IPS-18c (cell line): ENCODE measurements around the gene MPP1.
A peak's percentile ranks its signal among the peaks of the same experiment; 100 is the strongest.
"Not testable (repeated sequence)": the region's sequence is repeated elsewhere in the genome, so short reads cannot be mapped to it uniquely, and the experiment has no call there.

ENCODE experiments used
- H3K4me3 ChIP-seq: 2 replicates; pipeline ENCODE4 v1.7.0; 2013; ENCODE audit warnings: low read depth, mild to moderate bottlenecking, low read length, moderate library complexity; ENCODE audit not compliant: insufficient read depth
- H3K9me3 ChIP-seq: one replicate; pipeline ENCODE4 v1.6.1; 2013; ENCODE audit warnings: mild to moderate bottlenecking, low read length, moderate library complexity; ENCODE audit not compliant: control insufficient read depth, insufficient read depth

The MPP1 gene

DNA sequence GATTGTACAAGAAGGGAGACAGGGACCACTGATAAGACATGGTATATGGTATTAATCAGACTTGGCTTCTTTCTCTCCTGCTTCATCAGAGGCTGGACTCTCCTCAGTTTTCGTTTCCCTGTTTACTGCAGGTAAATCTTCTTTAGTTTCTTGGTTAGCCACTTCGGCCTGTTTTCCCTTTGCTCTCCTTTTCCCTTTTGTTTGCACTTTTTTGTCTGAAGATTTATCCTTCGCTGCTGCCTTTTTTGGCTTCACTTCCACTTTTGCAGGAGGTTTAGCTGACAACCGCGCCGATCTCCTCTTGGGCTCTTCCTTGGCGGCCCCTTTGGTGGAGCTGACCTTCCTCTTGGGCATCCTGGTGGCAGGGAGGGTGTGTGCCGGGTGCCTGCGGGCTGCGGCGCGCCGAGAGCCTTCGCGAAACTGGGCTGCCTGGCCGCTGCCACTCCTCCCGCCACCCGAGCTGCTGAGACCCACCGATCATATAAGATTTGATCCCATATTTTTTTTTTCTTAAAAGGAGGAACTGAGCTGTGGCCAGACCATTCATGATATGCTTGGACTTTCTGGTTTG is 11.8 kb upstream of the MPP1 start:
- H3K9me3 ChIP-seq, H3K4me3 ChIP-seq: not testable (repeated sequence)

DNA sequence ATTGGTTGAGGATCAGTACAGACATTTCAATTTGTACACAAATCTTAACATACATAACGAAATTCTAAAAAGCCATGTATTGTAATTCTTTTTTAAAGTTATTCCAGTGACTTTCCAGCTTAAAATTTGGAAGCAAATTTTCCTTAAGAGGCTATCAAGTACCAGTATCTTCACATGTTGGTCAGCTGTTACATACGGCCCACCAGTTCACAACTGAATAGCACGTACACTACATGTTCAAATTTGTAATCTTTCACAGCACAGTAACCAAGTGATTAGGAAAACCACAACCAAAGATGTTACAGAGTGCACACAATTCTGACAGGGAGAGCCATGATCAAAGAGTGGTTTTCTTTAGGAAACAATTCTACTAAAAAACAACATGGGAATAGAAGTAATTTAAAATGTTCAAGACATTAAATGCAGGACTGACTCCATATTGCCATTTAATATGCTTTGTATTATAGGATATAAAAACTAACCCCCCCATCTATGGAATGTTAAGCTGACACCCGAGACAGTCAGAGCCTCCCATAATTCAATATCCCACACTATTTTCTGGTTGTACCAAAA is 11.1 kb upstream of the MPP1 start:
- H3K4me3 ChIP-seq, H3K9me3 ChIP-seq: not testable (repeated sequence)

- Histone ChIP-seq H3K4me3 (no peak overlapping the region), H3K9me3 (peaks cover 5% of the 10 kb centered on the region)
Observed at GRCh38 chrX:154815274-154815818, 10.1 kb upstream of the MPP1 start.

DNA sequence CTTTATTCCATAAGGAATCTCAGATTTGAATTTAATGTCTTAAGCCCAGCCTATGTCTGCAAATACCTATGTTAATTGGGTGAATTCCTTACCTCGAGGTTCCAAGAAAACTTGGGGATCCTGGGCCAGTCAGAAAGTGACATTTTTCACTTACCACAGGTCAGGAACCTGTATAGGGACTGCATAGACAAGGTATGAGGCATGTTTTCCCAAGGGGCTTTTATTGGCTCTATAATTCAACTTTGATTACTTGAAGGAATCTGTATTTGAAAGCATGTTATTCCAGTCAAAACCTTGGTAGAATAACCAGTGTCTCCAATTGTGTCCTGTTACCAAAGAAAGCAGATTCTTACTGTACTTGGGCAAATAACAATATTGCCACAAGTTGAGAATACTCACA is 8.5 kb upstream of the MPP1 start:
- no peak overlapping the region for H3K4me3 ChIP-seq
- peaks cover 5% of the 10 kb centered on the region for H3K9me3 ChIP-seq

- no peak overlapping the region for H3K4me3 ChIP-seq
- peaks cover 5% of the 10 kb centered on the region for H3K9me3 ChIP-seq
Observed at GRCh38 chrX:154812341-154813101, 7.2 kb upstream of the MPP1 start.

- H3K9me3 ChIP-seq = peaks cover 6% of the 10 kb centered on the region
- no peak overlapping the region for H3K4me3 ChIP-seq
Observed at GRCh38 chrX:154809939-154810665, 4.8 kb upstream of the MPP1 start.

- Histone ChIP-seq H3K9me3 (peaks cover 13% of the 10 kb centered on the region), H3K4me3 (no peak overlapping the region)
Observed at GRCh38 chrX:154806837-154807501, 1.7 kb upstream of the MPP1 start.

GRCh38 chrX:154805696-154806091 is 409 bp upstream of the MPP1 start:
- Histone ChIP-seq H3K9me3 (peaks cover 10% of the 10 kb centered on the region), H3K4me3 (peak overlapping the region; percentile 61)

GRCh38 chrX:154804261-154804956 is 876 bp downstream of the MPP1 start:
- Histone ChIP-seq H3K4me3 (peak overlapping the region; percentile 61), H3K9me3 (peaks cover 10% of the 10 kb centered on the region)

DNA sequence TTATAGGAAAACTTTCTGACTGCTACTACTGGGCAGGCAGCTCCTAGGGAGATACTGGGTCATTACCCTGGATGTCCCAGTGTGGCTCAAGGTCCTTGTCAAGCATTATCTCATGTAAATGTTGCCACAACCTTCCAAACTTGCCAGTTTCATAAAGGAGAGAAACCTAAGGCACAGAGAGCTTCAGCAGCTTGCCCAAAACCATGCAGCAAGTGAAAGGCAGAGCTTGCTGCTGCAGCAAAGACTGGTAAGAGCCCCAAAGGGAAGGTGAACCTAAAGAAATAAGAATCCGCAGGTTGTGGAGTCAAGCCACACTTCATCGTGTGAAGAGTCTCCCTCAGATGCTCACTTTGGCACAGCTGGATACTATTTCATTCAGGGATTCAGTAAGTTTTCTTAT is 2.3 kb downstream of the MPP1 start:
- Histone ChIP-seq H3K9me3 (peaks cover 10% of the 10 kb centered on the region), H3K4me3 (no peak overlapping the region)

DNA sequence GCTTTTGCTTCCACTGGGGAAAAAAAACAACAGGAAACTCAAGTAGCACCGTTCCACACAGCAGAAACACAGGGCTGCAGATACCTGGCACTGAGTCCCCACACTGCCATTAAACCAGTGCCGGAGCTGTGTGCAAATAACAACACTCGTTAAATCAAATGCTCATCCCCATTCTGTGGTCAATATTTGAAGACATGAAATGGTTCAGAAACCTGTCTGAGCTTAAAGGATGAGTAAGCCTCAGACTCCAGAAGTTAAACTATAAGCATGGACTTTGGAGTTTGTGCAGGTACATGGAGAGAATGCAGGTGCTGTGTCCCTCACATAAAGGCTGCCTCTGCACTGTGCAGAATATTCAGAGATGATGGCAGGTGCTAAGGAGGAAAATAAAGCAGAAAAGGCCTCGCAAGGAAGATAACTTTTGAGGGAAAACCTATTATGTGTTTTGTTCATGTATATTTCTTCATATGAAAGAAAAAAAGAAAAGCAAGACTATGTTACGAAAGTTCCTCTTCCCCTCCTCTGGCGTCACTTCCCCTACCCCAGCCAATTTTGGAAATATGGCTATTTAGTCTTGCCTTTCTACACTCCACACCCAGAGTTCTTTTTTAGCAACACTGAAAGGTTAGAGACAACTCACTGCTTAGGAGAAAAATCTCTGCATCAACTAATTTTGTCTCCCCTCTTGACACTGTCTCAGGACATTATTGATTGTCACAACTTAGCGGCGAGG is 4.6 kb downstream of the MPP1 start:
- no peak overlapping the region for H3K4me3 ChIP-seq

DNA sequence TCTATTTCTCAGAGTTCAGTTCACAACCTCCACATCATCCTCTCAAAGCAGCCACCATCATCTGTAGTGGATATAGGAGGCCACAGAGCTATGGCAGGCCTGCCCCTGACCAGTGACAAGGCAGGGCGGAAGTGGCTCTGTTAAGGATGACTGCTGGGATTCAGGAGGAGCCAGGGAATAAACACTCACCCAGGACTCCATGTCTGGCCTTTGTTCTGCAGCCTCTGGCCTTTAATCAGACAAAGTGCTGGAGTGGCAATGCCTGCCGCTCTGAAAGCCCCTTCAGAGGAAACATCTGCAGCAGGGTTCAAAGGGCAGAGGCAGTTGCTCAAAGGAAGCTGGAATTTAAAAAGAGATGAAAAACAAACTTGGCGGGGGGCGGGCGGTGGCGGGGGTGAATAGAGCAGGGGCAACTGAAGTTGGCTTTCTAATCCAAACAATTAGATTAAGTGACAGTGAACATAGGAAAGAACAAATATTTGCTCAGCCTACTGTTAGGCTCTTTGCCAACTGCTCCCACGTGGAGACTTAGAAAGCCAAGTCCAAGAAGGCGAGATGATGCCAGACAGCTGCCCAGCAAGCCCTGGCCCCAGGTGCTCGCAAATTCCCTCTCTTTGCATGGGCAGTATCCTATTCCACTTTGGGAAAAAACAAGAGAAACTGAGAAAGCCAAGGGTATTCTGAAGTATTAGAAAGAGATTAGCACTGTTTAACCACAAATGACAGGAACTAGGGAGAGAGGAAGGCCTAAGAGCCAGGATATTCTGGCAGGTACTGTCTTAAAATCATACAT is 5.5 kb downstream of the MPP1 start:
- H3K9me3 ChIP-seq = peaks cover 7% of the 10 kb centered on the region
- no peak overlapping the region; the same call in 1 of the 2 replicates for H3K4me3 ChIP-seq

More for the DNA sequence above, 4.6 kb downstream of the MPP1 start:
- peaks cover 9% of the 10 kb centered on the region for H3K9me3 ChIP-seq

DNA sequence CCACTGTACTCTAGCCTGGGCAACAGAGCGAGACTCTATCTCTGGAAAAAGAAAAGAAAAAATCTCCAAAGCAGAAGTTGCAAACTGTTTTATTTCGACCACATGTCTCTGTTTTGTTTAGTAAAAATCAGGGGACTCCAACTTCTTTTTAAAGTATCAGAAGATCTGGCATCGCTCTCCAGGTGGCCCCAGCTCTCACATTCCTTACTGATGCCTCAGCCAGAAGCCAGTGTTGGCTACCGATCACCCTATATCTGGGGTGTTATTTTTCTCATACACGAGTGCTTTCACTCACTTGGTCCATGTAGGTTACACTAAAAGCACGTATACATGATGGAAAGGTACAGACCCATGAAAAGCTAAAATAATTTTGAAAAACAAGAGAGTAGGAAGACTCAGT is 8.3 kb downstream of the MPP1 start:
- Histone ChIP-seq H3K9me3 (peaks cover 4% of the 10 kb centered on the region), H3K4me3 (no peak overlapping the region)

DNA sequence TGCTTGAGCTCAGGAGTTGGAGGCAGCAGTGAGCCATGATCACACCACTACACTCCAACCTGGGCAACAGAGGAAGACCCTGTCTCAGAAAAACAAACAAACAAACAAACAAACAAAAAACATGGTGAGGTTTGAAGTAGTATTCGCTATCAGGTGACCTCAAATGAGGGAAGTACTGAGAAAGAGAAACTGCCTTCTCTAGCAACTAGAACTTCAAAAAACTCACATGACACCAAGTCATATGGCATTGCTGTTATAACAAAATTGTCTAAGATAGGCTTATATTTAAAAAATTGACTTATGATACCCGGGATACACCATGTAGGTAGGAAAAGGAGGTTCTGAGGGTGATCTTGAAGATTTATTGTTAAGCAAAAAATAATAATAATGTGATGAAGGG is 10.3 kb downstream of the MPP1 start:
- H3K9me3 ChIP-seq = peaks cover 7% of the 10 kb centered on the region
- no peak overlapping the region for H3K4me3 ChIP-seq

DNA sequence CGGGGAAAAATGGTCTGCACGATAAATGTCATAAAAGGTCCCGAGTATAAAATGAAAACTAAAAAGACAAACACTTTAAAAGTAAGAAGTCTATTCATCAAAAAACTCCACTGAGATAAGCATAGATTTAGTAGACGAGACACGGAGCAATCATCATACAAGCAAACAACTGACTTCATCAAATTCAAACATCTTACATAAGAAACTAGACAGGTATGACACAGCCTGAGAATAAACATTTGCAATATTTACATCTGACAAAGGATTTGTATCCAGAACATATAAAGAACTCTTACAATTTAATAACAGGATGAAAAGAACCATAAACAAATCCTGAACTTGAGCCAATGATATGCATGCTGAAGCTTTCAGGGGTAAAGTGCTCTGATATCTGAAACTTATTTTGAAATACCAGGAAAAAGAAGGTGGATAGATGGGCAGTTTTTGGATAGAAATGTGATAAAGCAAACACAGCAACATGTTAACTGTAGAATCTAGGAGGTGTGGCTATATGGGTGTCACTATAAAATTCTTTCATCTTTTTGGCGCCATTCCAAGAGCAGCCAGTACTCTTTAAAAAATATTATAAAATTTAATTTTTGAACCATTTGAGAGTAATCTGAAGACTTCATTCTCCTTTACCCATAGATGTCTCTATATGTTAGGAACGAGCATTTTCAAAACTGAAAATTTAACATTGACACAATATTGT is 12.0 kb downstream of the MPP1 start:
- H3K9me3 ChIP-seq = peaks cover 9% of the 10 kb centered on the region
- no peak overlapping the region for H3K4me3 ChIP-seq
